BJ (cell line): ENCODE measurements around the gene LYPD6B. TPM values are rescaled to one million over a fixed set of nuclear protein-coding genes. Genes with fewer than 3 reads are reported as not detected.

Source experiments
- CTCF ChIA-PET: fragments of 350-600 bp; formaldehyde crosslinking; extraction: SDS; loops from one replicate; lab custom pipeline; 2021; ENCODE audit warnings: antibody characterized with exemption, inconsistent platforms; lab: Yijun Ruan, JAX
- POLR2A ChIA-PET: fragments of 300-600 bp; sonication (Branson Sonifier 250); formaldehyde crosslinking; extraction: SDS; loops from one replicate; lab custom pipeline; 2021; ENCODE audit warnings: antibody characterized with exemption; lab: Charles Lee
- DNase-seq: peaks from one replicate; pipeline ENCODE4 v3.0.0-alpha.2; 2011; ENCODE audit warnings: low read depth
- H3K27me3 ChIP-seq: 2 replicates; pipeline ENCODE4 v1.6.0; 2011; ENCODE audit warnings: low read length; ENCODE audit not compliant: control insufficient read depth, insufficient read depth
- H3K36me3 ChIP-seq: 2 replicates; pipeline ENCODE4 v1.5.1; 2011; ENCODE audit warnings: low read length; ENCODE audit not compliant: control insufficient read depth, insufficient read depth
- H3K4me3 ChIP-seq: 2 replicates; pipeline ENCODE4 v1.5.1; 2011; ENCODE audit warnings: low read depth, mild to moderate bottlenecking, control low read depth, low read length
- polyA plus RNA-seq: library from polyadenylated mRNA; depleted of rRNA; stranded (reverse); fragments of >200 nt; gene quantifications from 2 replicates; pipeline ENCODE4 v1.2.3, GENCODE V29; 2011
- TF ChIP-seq, protein P1 (sequence below): IDR thresholded peaks from 2 replicates; pipeline ENCODE4 v1.5.1; 2011; ENCODE audit warnings: low read depth, mild to moderate bottlenecking, control low read depth, inconsistent platforms, low read length, moderate library complexity; ENCODE audit not compliant: insufficient read depth

Gene LYPD6B
- polyA plus RNA-seq, 1 experiment, result 19.1 TPM

DNA sequence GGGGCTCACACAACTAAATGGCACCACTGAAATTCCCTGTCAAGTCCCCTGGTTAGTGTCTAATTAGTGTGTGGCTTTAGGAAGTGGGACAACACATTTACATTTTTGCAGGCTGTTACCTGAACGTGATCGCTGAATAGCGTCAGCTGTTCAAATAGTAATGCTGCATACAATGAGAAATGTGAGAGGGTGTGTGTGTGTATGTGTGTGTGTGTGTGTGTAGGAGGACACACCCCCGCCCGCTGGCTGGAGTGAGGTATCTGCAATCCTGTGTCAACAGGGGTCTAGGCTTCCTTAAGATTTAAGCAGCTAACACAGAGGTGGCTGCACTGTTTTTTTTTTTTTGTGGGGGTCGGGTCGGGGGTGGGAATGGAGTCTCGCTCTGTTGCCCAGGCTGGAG is 4.8 kb upstream of the LYPD6B start:
- POLR2A ChIA-PET, result no interaction called here

DNA sequence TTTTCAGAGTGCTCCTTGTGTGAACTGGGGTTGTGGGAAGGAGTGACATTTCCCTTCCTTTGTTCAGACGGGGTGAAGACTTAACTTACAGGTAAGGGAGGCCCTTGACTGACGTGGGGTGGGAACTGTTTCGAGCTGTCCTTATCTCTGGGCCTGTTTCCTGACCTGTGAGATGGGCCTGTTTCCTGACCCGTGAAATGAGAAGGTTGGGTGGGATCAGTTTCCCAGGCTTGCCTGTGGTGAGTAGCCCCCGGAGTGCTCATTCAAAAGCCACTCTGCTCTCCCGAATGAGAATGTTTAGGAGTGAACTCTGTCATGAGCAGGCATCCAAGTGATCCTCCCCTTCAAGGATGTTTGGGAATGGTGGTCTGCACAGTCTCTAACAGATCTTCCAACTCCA is 4.1 kb upstream of the LYPD6B start:
- no peaks in the 10 kb centered on the region for H3K36me3 ChIP-seq
- TF ChIP-seq, protein P1, sequence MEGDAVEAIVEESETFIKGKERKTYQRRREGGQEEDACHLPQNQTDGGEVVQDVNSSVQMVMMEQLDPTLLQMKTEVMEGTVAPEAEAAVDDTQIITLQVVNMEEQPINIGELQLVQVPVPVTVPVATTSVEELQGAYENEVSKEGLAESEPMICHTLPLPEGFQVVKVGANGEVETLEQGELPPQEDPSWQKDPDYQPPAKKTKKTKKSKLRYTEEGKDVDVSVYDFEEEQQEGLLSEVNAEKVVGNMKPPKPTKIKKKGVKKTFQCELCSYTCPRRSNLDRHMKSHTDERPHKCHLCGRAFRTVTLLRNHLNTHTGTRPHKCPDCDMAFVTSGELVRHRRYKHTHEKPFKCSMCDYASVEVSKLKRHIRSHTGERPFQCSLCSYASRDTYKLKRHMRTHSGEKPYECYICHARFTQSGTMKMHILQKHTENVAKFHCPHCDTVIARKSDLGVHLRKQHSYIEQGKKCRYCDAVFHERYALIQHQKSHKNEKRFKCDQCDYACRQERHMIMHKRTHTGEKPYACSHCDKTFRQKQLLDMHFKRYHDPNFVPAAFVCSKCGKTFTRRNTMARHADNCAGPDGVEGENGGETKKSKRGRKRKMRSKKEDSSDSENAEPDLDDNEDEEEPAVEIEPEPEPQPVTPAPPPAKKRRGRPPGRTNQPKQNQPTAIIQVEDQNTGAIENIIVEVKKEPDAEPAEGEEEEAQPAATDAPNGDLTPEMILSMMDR, result no peak
- H3K4me3 ChIP-seq, result no peak overlapping the region
- no peak for DNase-seq
- ChIA-PET POLR2A (no interaction called here), CTCF (interaction anchor here (0.9 kb wide), 1 partner anchor 22 kb away, joined by 3 read pairs; no protein-coding TSS in a partner anchor)
- H3K27me3 ChIP-seq, result peaks cover 4% of the 10 kb centered on the region

More for the DNA sequence above, 4.8 kb upstream of the LYPD6B start:
- TF ChIP-seq, protein P1, result no peak
- Histone ChIP-seq H3K36me3 (no peaks in the 10 kb centered on the region), H3K27me3 (peaks cover 2% of the 10 kb centered on the region), H3K4me3 (no peak overlapping the region)
- CTCF ChIA-PET, result interaction anchor here (1.0 to 1.2 kb wide), 2 partner anchors 15 to 527 kb away, joined by 3 to 4 read pairs; no protein-coding TSS in a partner anchor
- no peak for DNase-seq

DNA sequence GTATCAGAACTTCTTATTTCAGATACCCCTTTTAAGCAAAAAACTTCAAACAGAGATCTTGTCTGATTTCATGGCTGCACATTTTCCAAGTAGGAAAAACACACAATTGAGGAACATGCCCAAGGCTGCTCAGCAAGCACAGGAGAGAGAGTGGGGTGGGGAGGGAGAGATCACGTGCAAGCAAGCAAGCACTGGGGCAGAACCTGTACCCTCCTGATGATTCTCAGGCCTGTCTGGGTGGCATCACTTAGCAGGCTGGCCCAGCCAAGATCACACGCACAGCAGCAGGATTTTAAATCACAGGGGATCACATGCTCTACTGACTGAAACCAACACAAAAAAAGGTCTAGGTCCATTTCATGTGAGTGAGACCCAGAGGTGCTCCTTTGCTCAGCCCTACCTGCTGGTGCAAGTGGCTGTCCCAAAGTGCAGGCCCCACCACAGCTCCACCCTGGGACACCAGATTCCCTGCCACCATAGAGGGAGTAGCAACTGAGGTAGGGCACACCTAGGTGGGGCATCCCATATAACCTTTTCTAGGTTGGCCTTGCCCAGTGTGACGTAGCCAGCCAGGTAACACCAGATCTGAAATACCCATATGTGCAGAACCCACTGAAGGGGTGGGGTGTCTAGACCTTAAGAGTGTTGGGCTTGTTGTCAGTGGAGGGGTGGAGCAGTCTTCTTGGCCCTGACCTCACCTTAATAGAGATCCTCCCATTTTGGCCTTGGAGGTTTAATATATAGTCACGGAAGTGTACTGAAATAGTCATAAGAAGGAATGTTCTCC is 1.8 kb upstream of the LYPD6B start:
- Histone ChIP-seq H3K4me3 (no peak overlapping the region), H3K27me3 (peaks cover 2% of the 10 kb centered on the region; the same call in 1 of the 2 replicates), H3K36me3 (no peaks in the 10 kb centered on the region)
- no peak for DNase-seq
- POLR2A ChIA-PET, result no interaction called here
- TF ChIP-seq, protein P1, result no peak
- CTCF ChIA-PET, result interaction anchor here (0.5 to 0.9 kb wide), 2 partner anchors 29 to 525 kb away, joined by 3 read pairs; no protein-coding TSS in a partner anchor

DNA sequence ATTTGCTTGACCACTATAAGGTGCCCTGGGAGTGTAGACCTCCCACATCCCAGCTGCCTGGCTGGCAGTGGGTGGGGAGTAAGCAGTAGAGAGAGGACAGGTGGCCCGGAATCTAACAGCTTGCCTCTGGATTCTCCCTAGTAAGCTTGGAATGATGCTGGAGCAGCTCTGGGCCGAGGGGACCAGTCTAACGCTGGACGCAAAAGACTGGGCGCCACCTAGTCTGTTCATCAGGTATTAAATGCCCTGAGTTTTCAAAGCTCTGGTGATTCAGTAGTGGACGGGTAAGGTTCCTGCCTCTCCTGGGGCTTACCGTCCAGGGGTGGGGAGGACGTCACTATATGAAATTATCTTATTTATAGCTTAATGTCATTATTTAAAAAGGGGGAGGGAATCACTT is 648 bp upstream of the LYPD6B start:
- peaks cover 2% of the 10 kb centered on the region; the same call in 1 of the 2 replicates for H3K27me3 ChIP-seq

More for the DNA sequence above, 648 bp upstream of the LYPD6B start:
- CTCF ChIA-PET, result interaction anchor here (0.5 to 0.9 kb wide), 4 partner anchors 9 to 524 kb away, joined by 3 read pairs; no protein-coding TSS in a partner anchor
- TF ChIP-seq, protein P1, result no peak
- POLR2A ChIA-PET, result no interaction called here
- Histone ChIP-seq H3K4me3 (no peak overlapping the region; the same call in 1 of the 2 replicates), H3K36me3 (no peaks in the 10 kb centered on the region)
- no peak for DNase-seq
